Suppressor macrophage treated with lipopolysaccharide for 4 hours (primary cell): ENCODE measurements around the gene ACMSD.

Experiments used
- DNase-seq: peaks from one replicate; pipeline ENCODE4 v3.0.0-alpha.2; 2020

ACMSD gene

DNA sequence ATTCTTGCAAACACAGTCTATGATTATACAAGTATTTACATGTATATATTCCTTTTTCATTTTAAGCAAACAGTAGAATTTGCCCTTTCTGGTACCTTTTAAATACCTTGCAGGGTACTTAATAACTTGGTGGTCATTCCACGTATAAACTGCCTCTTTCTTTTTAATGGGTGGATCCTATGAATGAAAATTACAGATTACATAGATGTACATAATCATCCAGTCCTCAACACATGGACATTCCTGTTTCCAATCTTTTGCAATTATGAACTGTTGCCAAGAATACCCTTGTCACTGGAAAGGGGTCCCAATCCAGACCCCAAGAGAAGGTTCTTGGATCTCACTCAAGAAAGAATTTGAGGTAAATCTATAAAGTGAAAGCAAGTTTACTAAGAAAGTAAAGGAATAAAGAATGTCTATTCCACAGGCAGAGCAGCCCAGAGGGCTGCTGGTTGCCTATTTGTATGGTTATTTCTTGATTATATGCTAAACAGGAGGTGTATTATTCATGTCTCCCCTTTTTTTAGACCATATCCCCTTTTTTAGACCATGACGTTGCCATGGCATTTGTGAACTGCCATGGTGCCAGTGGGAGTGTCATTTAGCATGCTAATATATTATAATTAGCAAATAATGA lies 72.5 kb downstream of the ACMSD start:
- no peak for DNase-seq

DNA sequence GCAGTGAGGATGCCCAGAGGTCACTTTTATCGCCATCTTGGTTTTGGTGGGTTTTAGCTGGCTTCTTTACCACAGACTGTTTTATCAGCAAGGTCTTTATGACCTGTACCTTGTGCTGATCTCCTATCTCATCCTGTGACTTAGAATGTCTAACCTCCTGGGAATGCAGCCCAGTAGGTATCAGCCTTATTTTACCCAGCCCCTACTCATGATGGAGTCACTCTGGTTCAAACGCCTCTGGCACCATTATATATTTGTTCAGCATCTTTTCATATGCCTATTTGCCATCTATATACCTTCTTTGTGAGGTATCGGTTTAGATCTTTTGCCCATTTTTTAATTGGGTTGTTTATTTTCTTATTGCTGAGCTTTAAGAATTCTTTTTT lies 73.0 kb downstream of the ACMSD start:
- DNase-seq: no peak

DNA sequence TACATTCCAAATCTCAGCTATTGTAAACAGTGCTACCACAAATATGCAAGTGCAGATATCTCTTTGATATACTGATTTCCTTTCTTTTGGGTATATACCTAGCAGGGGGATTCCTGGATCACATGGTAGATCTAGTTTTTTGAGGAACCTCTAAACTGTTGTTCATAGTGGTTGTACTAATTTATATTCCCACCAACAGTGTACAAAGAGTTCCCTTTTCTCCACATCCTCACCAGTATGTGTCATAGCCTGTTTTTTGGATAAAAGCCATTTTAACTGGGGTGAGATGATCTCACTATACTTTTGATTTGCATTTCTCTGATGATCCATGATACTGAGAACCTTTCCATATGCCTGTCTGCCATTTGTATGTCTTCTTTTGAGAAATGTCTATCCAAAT lies 73.9 kb downstream of the ACMSD start:
- peak; percentile 81 for DNase-seq

DNA sequence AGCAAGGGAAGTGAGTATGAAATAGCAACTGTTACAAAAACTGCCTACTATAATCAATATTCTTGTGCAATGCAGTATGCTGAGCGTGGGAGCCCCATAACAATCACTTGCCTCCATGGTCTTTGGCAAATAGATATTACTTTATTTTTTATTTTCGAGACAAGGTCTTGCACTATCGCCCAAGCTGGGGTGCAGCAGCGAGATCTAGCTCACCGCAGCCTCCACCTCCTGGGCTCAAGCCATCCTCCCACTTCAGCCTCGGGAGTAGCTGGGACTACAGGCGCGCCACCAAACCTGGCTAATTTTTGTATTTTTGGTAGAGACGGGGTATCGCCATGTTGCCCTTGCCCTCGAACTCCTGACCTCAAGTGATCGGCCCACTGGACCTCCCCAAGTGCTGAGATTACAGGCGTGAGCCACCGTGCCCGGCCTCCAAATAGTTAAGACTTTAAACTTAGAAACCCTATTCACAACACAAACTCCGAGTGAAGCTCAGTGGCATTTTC lies 79.0 kb downstream of the ACMSD start:
- DNase-seq: no peak

DNA sequence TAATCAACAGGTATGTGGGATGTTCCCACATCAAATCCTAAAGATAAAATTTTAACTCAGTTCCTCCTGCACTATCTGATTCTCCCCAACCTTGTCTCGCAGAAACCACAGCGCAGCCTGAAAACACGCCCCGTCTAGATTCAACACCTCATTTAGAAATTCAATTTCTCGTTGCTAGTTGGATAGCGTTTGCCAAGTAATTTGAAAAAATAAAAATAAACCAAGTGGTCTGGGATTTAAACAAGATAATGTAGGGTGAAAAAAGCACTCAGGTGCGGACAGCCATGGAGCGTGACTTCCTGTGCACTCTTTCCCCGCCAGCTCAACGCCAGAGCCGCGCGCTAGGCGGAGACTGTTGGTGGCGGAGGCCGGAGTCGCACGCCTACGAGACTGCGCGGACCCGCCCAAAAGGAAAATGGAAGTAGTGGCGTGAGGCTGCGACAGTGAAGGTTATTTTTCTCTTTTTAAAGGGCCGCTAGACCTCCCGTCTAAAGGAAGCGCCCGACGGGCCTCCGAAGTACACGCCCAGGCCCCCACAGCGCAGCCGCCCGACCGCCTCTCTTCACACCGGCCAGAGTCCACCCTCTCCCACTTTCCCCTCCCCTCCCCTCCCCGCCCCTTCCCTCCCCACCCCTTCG lies 79.6 kb downstream of the ACMSD start:
- no peak for DNase-seq

DNA sequence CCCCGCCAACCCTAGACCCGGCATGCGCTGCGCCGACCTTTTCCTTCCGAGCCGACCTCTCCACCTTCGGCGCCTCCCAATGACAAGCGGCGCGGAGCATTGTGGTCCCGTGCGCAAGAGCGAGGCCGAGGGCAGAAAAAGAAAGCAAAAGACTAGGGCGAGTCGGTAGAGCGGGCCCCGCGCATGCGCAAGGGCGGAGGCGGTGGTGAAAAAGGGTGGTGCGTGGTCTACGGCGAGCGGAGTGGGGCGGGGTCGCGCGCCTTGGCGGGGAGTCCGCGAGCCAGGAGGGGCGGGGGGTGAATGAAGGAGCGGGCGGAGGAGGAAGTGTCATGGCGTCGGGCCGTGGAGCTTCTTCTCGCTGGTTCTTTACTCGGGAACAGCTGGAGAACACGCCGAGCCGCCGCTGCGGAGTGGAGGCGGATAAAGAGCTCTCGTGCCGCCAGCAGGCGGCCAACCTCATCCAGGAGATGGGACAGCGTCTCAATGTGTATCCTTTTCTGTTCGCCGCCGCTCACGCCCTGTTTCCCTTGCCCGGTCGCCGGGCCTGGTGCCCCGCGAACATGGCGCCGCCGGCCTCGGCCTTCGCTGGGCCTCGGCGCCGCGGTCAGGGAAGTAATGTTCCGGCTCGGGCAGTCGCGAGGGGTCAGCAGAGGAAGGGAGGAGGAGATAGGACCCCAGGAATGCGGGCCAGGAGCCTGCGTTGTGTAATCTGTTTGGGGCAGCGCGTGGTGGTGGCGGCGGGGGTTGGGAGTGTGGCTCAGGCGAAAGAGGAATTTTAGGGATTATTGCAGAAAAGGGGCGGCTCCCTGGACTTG lies 80.3 kb downstream of the ACMSD start, which contains the start of gene CCNT2:
Gene CCNT2 (plus strand): TSS at position 297 of the 815 bp plus-strand sequence. CDS start 33 bp downstream, at position 330.
- peak; percentile 100 for DNase-seq

DNA sequence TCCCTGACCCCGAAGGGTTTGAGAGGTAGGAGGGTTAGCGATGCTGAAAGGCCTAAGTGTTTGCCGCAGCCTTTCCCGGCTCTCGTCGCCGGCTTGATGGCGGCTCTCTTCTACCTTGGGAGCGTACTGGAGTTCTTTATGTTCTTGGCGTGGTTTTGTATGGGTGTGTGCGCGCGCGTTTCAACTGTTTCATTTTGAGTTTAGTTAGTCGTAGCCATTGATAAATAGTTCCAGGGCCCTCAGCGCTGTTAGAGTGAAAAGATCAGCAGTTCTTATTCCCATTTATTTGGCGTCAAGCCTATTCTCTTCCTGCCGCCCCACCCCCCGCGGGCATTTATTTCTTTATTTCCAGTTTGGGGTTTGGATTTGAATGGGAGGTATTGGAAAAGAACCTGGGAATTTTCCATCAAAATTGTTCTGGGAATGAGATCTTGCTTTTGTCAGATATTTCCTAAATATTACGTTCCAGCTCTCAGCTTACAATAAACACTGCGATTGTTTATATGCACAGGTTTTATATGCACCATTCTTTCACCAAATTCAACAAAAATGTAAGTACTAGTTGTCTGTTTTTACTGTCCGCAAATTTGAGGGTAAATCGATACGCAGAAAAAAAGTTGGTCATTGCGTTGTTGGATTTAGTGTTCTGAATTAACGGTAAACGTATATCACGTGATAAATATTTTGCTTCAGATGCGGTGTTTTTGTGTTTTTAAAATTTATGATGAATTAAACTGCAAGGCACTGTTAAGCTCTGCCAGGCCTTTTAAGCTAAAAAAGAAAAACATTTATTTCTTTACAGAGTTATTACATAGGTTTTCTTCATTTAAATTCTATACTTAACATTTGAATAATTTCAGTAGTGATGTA lies 81.2 kb downstream of the ACMSD start:
- peak; percentile 48 for DNase-seq

DNA sequence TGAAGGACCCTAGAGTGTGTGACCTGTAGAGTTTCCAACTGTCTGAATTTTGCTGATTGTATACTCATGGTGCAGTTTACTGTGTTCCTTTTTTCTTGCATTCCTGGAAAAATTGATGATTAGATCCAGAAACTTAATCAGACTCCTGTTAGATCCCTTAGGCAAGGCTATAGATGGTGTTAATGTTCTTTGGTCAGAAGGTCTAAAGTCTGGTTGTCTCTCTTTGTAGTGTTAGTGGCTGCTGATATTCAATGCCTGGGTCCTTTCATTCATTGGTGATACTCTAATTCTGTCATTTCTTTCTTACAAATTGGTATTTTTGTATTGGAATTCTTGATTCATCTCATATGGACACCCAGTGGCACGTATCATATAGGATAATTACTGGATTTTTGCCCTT lies 86.5 kb downstream of the ACMSD start:
- no peak for DNase-seq

DNA sequence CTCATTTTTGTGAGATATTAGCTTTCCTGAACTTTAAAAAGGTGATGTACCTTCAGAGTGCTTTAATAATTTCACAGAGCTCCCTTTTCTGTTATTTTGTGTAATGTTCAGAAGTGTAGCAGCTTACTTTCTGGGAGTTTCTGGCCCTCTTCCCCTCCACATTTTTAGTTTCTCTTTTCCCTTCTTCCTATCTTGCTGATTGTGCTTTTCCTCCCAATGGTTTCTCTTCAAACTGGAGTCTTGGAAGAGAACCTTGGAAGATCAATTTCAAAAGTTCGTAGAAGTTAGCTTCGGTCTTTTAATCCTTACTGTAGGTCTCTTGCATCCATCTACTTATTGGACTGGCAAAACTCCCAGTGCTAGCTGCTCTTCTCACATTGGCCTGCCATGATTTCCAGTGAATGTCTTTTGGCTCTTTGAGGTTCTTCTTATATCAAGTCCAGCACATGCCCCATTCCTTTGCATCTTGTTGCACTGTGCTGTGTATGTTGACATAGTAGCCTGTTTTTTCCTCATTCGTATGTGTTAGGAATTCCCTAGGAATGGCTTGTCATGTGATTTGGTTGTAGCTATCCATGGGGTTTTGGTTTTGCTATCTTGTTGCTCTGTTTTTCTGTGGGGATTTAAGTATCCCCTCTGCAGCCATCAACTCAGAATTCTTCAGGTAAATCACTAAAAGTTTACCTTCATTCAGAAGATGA lies 88.0 kb downstream of the ACMSD start:
- DNase-seq: no peak

DNA sequence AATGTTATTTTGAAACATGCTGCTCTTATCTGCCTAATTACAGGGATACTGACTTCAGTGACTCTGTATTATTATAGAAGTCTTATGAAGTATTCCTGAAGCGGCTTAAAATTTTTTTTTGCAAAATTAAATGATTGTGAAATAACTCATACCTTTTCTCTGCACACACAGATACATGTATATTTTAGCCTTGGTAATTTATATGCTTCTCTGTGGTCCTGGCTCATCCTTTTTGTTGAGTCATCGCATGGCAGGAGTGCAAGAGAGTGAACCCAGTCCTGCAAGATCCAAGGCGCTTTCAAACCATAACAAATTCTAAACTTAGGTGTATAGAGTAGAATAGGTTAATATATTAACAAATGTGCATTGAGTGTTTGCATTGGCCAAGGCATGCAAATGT lies 88.8 kb downstream of the ACMSD start:
- DNase-seq: no peak

DNA sequence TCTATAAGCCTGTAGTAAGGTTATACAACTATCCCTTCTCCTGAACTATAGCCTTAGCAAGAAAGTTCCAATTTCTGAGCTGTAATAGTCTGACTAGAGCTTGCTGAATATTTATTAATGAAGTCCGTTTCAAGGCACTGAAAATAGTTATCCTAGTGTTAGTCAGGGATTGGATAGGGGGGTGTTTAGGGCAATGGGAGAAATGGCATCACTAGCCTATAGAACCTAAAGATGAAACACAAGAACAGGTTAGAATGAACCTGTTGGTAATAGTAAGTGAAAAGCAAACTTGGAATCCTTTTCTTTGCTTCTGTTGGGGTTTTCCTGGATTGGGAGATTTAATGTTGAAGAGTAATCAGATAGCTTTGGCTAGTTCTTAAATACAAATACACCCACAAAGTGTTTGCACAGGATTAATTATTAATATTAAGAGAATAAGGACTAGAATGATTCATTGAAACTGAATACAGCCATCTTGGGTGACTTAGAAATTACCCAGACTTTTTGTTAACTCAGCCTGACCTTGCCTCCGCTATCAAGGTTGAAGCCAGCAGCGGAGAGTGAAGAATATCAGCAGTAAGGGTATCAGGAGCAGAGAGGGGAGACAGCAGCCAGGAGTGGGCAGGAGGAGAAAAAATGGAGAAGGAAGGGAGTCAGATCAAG lies 94.6 kb downstream of the ACMSD start:
- DNase-seq: no peak

DNA sequence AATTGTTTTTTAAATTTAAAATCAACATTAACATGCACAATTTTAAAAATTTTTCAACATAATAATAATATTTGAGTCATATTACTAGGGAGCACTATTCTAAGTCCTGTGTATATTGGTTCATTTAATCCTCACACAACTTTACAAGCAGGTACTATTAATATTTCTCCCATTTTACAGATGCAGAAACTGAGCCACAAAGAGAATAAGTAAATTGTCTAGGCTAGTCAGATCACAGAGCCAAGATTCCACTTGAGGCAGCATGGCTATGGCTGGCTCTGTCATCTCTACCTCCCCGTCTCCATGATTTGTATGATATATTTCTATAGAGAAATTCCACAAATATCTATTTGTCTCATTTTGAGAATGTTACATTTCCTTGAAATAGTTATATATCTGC lies 95.3 kb downstream of the ACMSD start:
- no peak for DNase-seq

DNA sequence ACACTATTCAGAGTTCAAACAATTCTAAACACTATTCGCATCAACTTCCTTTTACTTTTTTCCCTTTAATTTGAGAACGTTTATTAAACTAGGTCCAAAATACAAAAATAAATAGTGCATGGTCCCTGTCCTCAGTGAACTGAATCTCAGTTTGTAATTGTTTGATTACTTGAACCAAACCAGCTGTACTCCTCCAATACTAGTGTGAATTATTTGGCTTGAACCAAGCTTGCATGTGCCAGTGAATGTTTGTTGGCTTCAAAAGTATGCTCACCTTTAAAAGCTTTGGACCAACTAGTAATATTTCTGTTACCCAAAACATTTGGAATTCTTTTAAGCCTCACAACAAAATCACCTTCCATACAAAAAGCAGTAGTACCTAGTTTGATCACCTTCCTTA lies 95.7 kb downstream of the ACMSD start:
- no peak for DNase-seq

DNA sequence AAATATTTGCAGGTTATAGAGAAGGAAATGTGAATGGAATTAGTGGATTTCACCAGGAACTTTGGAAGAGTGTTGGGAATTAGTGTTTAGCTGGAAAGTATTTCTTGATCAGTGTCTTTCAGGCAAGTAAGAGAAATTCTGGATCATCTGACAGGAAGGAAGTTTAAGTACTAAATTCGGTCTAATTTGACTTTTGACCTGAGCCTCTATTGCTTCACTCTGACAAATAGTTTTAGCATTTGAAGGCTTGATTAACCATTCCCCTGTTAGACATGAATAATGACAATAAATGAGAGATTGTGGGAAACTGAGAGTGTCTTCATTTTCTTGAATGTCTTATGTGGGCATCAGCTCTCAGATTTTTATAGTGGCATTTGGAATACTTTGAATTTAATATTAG lies 96.2 kb downstream of the ACMSD start:
- DNase-seq: peak; percentile 28

DNA sequence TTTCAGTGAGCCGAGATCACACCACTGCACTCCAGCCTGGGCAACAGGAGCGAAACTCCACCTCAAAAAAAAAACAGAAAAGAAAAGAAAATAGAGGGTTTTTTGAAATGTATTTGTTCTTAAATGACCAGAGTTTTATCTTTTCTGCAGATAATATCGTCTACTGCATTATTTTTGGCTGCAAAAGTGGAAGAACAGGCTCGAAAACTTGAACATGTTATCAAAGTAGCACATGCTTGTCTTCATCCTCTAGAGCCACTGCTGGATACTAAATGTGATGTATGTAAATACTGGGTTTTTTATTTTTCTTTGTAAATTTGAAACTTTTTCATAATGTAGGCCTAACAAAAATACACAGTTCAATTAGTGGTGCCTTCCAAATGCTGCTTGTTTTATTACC lies 98.3 kb downstream of the ACMSD start:
- DNase-seq: no peak

DNA sequence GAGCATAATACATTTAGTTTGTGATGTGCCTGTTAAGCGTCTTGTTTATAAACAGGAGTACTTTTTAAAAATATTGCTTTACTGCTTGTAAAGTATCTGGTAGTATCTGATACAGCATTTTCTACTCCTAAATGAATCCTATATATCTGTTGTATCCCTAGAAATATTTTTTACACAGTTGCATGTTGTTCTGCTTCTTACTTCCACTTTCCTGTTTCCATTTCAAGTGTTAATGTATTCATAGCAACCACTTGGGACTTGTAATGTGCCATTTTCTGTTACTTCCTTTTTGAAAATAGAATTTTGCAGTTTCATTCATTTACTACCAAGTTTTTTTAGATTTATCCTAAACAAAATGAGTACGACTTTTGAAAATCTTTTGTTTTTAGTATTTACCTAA lies 105.1 kb downstream of the ACMSD start:
- peak; percentile 74 for DNase-seq

DNA sequence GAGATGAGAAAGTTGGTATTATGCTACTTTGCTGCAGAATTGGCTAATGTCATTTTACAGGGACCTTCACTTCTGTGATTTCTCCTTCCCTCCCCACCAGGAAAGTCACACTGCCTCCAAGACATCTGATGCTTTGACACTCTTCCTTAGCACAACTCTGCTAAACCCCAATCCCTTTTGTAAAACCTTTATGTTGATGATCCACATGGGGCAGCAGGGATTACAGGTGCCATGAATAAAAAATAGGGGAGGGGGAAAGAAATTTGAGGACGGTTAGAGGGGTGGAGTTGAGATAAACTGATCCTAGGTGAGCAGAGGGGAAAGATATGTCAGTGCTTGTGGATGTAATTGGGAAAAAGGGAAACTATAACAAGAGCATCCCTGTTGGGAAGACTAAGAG lies 106.6 kb downstream of the ACMSD start:
- DNase-seq: no peak

DNA sequence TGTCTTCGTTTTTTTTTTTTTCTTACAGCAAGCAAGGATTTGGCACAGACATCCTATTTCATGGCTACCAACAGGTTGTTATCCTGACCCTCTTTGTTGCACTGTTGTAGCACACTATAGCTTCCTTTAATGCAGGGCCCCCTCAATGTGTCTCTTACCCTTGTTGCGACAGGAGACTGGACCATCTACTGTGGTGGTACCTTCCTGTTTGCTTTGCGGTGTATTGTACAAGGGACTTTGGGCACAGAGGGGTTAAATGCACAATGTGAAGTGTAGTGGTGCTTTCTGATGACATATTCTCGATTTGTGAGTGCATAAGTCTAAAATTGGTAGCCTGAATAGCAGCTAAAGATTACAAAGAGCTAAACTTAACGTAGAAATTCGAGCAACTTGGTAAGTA lies 107.7 kb downstream of the ACMSD start:
- DNase-seq: no peak

DNA sequence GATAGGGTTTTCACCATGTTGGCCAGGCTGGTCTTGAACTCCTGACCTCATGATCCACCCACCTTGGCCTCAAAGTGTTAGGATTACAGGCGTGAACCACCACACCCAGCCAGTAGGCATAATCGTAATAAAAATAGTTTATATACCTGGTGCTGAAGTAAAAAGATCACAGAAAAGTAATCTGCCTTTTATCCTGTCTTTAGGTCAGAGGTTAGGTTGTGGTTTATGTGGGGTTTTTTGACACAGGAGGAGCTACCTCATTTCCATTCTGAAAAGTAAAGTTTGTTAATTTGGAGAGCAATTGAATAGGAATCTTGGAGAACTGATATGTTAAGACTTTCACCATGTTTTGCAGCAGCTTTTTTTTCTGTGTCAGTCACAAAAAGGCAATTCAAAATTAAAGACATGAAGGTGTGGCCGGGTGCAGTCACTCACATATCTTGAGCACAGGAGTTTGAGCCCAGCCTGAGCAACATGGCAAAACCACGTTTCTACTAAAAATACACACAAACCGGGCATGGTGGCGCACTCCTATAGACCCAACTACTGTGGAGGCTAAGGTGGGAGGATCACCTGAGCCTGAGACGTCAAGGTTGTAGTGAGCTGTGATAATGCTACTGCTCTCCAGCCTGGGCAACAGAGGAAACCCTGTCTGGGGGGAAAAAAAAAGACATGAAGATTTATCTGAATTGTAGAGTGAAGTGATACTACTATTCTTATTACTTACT lies 111.7 kb downstream of the ACMSD start:
- no peak for DNase-seq

DNA sequence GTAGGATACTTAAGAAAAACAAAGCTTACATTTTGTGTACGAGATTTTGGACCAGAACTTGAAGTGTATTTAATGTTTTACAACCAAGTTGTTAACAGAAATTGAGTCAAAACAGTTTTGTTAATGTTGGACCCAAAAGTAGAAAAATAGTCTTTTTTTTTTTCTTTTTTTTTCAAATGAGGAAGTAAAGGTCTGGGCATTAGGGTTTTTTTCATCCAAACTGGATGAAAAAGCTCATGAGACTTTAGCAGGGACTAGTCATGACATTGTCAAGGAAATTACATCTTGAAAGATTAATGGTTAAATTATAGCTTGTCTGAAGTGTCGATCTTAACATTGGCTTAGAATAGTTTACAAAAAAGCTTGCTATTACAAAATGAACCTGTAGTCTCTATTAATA lies 112.5 kb downstream of the ACMSD start:
- DNase-seq: peak; percentile 22
